ENCODE data around the gene KCNK15. TPM values are rescaled to one million over a fixed set of nuclear protein-coding genes. Genes with fewer than 3 reads are reported as not detected.

KCNK15 gene
- polyA plus RNA-seq, 1 experiment = 0.82 TPM

GRCh38 chr20:44709797-44710196 is 35.9 kb upstream of the KCNK15 start:
- TF ChIP-seq, protein P1, sequence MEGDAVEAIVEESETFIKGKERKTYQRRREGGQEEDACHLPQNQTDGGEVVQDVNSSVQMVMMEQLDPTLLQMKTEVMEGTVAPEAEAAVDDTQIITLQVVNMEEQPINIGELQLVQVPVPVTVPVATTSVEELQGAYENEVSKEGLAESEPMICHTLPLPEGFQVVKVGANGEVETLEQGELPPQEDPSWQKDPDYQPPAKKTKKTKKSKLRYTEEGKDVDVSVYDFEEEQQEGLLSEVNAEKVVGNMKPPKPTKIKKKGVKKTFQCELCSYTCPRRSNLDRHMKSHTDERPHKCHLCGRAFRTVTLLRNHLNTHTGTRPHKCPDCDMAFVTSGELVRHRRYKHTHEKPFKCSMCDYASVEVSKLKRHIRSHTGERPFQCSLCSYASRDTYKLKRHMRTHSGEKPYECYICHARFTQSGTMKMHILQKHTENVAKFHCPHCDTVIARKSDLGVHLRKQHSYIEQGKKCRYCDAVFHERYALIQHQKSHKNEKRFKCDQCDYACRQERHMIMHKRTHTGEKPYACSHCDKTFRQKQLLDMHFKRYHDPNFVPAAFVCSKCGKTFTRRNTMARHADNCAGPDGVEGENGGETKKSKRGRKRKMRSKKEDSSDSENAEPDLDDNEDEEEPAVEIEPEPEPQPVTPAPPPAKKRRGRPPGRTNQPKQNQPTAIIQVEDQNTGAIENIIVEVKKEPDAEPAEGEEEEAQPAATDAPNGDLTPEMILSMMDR (IDR thresholded peaks at IDR 0.05; ENCODE audit: insufficient read depth, low read depth, low read length) = no peak
- no peak for DNase-seq (ENCODE audit: low read depth)
- ChIA-PET CTCF (interaction anchor here (1.2 to 1.5 kb wide), 2 partner anchors 9 to 21 kb away, joined by 3 to 4 read pairs; no protein-coding TSS in a partner anchor), POLR2A (no interaction called here)
- Histone ChIP-seq H3K4me3 (ENCODE audit: low read depth, low read length) (no peak overlapping the region), H3K27me3 (ENCODE audit: control insufficient read depth, insufficient read depth, low read length) (no peaks in the 10 kb centered on the region), H3K36me3 (ENCODE audit: control insufficient read depth, insufficient read depth, low read length) (no peaks in the 10 kb centered on the region)

GRCh38 chr20:44711237-44711636 is 34.4 kb upstream of the KCNK15 start:
- TF ChIP-seq, protein P1 (IDR thresholded peaks at IDR 0.05; ENCODE audit: insufficient read depth, low read depth, low read length) = no peak
- no peaks in the 10 kb centered on the region for H3K36me3 ChIP-seq (ENCODE audit: control insufficient read depth, insufficient read depth, low read length)
- ChIA-PET CTCF (interaction anchor here (1.3 to 1.4 kb wide), 2 partner anchors 22 to 27 kb away, joined by 4 to 6 read pairs; no protein-coding TSS in a partner anchor), POLR2A (no interaction called here)
- H3K27me3 ChIP-seq (ENCODE audit: control insufficient read depth, insufficient read depth, low read length) = no peaks in the 10 kb centered on the region
- H3K4me3 ChIP-seq (ENCODE audit: low read depth, low read length) = no peak overlapping the region
- no peak for DNase-seq (ENCODE audit: low read depth)

GRCh38 chr20:44714102-44714700 is 31.5 kb upstream of the KCNK15 start:
- CTCF ChIA-PET = interaction anchor here (0.9 to 1.4 kb wide), 6 partner anchors 10 to 31 kb away, joined by 3 to 4 read pairs (median 3); no protein-coding TSS in a partner anchor
- TF ChIP-seq, protein P1 (IDR thresholded peaks at IDR 0.05; ENCODE audit: insufficient read depth, low read depth, low read length) = no peak
- DNase-seq (ENCODE audit: low read depth) = no peak
- H3K27me3 ChIP-seq (ENCODE audit: control insufficient read depth, insufficient read depth, low read length) = no peaks in the 10 kb centered on the region
- no peaks in the 10 kb centered on the region for H3K36me3 ChIP-seq (ENCODE audit: control insufficient read depth, insufficient read depth, low read length)
- no peak overlapping the region for H3K4me3 ChIP-seq (ENCODE audit: low read depth, low read length)
- POLR2A ChIA-PET = no interaction called here

DNA sequence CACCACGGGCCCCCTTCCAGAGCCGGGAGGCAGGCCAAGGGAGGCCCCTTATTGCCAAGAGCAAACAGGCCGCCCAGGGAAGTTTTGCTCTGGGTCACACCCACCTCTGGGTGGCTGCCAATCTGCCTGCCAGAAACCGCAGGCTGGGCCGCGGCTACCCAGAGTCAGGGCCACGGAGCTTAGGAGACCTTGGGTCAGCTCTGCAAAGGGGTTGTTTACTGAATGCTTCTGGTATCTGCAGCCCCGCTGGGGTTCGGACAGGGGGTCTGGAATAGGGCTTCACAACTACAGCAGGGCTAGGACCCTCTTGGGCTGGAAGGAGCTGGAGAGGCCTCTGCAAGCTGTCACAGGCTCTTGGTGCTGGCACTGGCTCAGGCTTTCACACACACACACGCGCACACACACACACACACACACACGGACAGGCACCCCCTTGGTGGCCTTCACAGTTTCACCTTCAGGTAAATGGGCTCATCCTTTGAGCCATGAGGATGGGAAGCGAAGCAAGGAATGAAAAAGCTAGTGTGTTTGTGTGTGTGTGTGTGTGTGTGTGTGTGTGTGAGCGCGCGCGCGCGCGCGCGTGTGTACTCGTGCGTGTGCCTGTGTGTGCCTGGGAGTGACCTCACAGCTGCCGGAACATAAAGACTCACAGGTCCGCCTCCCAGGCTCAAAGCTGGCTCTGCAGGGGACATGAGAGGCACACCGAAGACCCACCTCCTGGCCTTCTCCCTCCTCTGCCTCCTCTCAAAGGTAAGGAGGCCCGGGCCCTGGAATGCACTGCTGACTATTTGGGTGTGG is 30.8 kb upstream of the KCNK15 start, which contains the start of gene CCN5:
CCN5 (plus strand) TSS at position 669 of the 798 bp plus-strand sequence; CDS start at position 691, 22 bp downstream.
- no peak for DNase-seq (ENCODE audit: low read depth)
- Histone ChIP-seq H3K27me3 (ENCODE audit: control insufficient read depth, insufficient read depth, low read length) (no peaks in the 10 kb centered on the region), H3K4me3 (ENCODE audit: low read depth, low read length) (no peak within 1 kb of the TSS), H3K36me3 (ENCODE audit: control insufficient read depth, insufficient read depth, low read length) (no peaks in the 10 kb centered on the region)
- POLR2A ChIA-PET = no interaction called here
- TF ChIP-seq, protein P1 (IDR thresholded peaks at IDR 0.05; ENCODE audit: insufficient read depth, low read depth, low read length) = no peak
- CTCF ChIA-PET = interaction anchor here (0.9 to 1.4 kb wide), 6 partner anchors 9 to 32 kb away, joined by 3 to 4 read pairs (median 3); no protein-coding TSS in a partner anchor

Measured in BJ (cell line).